ENCODE measurements around the gene GNPDA1.

The GNPDA1 gene

GRCh38 chr5:142020122-142020659, 7.4 kb upstream of the GNPDA1 start:
- no peak for DNase-seq

GRCh38 chr5:142017832-142018427, 5.1 kb upstream of the GNPDA1 start:
- DNase-seq: no peak

DNA sequence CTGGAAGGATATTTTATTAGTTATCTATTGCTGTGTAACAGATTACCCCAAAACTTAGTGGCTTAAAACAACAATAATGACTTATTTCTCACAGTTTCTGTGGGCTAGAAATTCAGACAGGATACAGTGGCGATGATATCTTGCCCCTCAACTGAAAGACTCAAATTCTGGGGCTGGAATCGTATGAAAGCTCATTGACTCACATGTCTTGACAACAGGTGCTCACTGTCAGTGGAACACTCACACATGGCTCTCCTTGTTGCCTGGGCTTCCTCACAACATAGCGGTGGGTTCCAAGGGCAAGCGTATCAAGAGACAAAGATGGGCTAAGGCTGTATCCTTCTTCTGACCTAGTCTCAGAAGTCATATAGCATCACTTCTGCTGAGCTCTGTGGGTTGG, 3.7 kb upstream of the GNPDA1 start:
- DNase-seq: no peak

GRCh38 chr5:142015781-142016533, 3.1 kb upstream of the GNPDA1 start:
- no peak for DNase-seq

DNA sequence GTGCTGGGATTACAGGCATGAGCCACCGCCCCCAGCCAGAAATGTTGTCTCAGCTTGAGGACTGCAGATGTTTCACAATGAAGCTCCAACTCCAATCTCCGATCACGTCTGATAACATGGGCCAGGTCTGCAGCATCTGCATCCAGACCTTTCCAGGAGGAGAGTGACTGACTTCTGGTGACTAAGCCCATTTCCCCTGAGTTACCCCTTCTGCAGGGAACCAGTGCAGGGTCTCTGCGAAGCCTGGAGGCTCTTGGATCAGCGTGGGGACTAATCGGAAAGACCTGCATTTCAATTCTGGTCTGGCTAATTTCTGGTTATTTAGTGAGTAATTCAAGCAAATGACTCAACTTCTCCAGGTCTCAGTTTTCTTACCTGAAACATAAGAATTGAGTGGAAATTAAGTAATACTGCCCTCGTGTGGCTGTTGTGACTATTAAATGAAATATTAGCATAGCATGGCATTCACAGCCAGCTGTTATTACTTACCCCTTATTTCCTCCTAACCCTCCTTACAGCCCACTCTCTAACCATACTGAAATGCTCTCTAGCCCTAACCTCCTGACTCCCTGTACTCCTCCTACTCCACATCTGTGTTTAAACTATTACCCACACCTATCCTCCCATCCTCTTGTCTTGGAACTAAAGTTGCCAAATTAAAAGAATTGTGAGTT, 2.2 kb upstream of the GNPDA1 start:
- no peak for DNase-seq

DNA sequence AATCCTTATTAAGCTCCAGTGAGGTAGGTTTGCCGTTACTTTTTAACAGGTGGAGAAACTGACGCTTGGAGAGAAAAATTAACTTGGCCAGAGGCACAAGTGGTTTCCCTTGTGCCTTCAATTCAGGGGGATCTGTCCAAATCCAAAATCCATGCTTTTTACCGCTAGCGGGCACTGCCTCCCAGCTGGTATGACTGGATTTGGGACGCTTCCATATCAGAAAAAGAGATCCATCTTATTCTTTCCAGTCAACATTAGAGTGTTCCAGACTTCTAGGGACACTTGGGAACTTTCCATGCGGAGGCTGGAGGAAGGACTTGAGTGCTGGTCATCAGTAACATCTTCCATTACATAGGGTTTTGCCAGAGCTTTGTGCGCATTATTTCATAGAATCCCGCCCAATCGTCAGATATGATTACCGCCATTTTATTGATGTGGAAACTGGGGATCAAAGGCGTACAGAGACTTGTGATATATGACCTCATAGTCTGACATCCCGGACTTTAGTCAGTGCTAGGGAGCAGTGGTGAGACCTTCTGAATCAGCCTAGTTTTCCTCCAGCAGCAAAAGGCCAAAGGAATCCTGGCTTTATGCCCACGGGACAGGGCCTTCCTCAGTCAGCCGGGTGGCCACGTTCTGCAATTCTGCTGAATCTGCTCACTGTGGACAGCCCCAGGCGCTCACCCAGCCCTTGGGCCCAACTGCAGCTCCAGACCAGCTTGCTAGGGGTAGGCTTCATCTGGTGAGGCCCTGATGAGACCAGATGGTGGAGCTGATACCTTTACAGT, 1.1 kb upstream of the GNPDA1 start:
- DNase-seq: peak; percentile 32

DNA sequence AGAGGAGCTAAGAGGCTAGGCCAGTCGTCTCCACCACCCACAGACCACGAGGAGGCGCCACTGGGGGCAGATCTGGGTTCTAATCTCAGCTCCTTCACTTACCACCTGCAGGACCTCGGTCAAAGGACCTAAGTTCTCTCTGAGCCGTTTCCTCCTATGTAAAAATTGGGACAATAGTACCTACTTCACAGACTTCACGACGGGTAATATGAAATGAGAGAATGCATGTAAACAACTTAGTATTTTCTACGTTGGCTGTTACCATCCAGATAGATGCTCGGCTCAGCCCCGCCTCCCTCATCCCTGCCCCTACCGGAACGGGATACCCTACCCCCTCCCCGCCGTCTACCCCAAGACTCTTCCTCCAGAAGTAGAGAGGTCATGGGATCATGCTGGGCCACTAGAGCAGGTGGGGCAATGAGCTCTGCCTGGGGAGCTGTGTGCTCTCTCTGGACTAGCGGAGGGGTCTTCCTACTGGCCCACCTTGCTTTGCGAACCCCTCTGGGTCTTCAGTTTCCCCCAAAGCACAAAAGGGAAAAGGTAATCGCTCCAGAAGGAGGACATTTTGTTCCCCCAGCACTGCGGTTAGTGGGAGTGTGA, 541 bp downstream of the GNPDA1 start:
- DNase-seq: peak; percentile 44

DNA sequence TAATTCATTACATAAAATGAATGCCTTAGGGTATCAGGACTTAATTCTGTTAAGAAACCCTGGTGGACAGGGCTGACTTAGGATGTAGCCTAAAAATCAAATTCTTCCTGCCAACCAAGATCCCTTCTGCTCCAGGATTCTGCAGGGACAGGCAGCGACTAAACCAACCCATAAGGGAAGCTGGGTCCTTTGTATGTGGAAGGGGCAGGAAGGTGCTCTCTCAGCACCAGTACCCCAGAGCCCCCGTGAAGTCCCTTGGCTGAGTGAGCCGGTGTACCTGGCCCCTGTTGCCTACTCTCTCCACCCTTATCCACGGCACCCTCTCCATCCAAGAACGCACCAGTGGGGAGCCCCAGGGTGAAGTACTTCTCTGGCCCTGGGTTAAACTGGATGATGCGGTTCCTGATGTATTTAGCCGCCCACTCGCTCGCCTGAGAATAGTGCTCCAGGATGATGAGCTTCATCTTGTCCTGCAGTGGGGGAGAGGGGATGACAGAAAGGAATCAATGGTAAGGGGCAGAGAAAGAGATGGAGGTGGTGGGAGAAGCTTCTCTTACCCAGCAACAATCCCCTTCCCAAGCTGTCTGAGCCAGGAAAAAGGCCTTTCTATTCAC, 1.1 kb downstream of the GNPDA1 start:
- no peak for DNase-seq

DNA sequence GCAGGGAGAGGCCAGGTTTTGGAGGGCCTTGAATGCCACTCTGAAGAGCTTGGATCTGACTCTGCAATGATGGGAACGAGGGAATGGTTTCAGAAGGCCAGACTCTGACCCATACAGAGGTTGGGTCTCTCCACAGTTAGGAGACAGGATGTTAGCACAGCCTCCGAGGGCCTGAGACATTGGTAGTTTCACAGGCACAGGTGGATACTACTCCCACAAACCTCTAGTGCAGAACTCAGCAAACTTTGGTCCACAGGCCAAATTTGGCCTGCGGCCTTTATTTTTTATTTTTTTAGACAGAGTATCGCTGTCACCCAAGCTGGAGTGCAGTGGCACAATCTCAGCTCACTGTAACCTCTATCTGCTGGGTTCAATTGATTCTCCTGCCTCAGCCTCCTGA, 2.9 kb downstream of the GNPDA1 start:
- DNase-seq: no peak

- no peak for DNase-seq
Measured at GRCh38 chr5:142008813-142009212, 4.0 kb downstream of the GNPDA1 start.

DNA sequence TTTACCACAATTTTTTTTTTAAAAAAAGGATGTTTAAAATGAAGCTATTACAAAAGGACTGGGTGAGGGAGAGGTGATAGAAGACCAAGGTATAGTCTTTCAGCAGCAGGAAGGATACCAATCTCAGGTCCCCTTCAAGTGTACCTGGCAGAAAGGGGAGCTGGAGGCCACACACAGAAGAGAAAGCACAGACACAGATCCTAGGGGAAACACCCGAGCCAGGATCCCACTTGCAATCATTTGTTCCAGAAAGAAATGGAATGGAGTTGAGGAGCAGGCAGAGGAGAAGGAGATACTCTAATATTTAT, 5.6 kb downstream of the GNPDA1 start:
- no peak for DNase-seq

DNA sequence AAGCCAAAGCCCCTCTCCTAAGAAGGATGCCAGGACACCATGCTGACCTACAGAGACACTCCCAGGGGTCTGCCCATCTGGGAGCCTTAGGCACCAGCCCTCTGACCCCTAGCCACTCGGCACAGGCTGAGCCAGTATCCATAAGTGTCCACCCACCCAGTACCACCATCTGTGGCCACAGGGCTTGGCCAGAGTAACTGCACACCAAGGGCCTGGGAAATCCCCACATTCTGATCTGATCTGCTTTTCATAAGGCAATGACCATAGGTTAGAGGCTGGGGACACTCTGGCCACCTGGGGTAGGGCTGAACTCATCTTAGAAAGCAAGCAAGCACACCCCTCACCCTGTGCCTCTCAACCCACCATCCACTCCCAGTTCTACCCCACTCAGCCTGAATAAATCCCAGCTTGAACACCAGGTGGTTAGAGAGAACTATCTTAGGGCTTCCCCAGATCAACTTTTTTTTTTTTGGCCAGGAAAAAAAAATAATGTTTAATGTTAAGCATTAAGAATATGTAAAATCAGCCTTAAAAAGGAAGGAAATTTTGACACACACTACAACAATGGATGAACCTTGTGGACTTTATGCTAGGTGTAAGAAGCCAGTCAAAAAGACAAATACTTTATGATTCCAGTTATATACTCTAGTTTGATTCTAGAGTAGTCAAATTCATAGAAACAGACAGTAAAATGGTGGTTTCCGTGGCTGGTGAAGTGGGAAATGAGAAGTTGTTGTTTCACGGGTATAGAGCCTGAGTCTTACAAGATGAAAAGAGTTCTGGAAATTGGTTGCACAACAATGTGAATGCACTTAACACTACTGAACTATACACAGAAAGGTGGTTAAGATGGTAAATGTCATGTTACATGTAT, 6.2 kb downstream of the GNPDA1 start:
- no peak for DNase-seq

DNA sequence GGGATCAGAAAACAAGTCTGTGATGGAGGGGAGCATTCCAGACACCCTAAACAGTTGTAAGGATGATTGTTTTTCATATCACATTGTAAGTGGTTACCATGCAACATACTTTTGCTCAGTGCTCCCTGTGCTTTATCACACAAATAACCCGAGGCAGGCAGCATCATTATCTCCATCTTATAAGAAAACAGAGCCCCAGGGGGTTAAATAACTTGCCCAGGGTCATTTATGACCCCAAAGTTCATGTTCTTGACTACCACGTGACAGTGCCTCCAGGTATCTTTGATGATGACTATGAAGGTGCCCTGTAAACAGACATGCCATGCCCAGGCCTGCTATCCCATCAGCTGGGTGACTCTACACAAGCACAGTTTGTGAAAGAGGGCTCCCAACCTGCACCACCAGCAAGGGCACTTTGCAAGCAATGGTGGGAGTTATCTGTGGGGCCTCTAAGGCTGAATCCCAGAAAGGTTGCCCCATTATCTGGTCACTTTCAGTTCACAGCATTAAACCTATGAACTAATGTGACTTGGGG, 9.5 kb downstream of the GNPDA1 start:
- no peak for DNase-seq

DNA sequence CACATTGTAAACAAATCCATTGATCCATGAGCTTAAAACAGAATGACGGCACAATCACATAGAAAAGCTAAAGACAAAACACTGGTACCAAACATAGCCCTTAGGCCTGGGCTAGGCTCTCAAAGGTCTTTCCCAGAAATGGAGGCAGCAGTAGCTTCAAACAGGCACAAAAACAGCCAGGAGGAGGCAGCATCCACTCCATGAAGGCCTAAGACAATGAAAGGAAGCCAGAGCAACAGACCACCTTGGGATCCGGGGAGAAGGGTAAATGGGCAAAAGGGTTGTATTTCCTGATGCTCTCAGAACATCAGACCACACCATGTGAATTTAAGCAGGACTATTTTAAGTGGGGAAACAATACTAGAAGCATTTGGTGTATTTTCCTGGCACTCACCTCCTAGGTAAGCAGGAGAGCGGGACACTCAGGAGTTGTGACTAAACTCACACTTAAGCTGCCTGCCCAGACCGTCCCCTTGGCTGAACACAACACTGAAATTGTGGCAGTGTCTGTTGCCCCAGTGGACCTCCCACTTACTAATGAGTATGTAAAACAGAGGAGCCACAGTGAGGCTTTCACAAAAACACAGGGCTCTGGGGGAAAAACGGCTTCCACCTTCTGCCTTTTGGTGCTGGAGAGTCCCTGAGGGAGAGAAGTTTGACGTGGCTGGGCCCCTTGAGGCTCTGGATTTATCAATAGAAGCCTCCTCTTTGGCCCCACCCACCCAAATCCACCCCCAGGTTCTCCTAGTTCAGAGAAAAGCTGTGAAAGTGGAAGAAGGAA, 11.9 kb downstream of the GNPDA1 start:
- no peak for DNase-seq

GRCh38 chr5:142000173-142000572, 12.7 kb downstream of the GNPDA1 start:
- DNase-seq: no peak

DNA sequence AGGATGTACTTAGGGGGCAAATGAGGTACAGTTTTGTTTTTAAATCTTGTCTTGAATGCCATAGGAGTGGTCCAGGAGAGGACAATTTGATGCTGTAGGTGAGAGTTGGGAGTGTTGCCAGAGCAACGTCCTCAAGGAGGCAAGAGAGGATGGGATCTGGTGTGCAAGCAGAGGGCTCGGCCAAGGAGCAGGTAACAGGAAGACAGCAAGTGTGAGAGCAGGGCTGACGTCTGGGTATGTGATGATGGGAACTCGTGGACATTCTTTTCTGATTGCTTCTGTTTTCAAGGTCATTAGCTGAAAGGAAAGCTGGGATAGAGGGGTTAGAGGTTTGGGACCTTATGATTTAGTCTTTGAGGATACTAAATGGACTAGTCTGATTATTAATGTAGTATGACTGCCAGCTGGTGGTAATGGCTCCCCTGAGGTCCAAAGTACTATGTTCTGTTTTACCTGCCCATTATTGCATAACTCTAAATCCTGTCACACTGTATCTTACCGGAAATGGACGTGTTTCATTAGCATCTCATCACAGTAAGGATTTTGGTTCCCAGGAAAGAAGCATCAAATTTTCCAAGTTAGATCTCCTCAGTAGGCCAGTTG, 15.4 kb downstream of the GNPDA1 start:
- DNase-seq: no peak

GRCh38 chr5:141995656-141996055, 17.2 kb downstream of the GNPDA1 start:
- no peak for DNase-seq

DNA sequence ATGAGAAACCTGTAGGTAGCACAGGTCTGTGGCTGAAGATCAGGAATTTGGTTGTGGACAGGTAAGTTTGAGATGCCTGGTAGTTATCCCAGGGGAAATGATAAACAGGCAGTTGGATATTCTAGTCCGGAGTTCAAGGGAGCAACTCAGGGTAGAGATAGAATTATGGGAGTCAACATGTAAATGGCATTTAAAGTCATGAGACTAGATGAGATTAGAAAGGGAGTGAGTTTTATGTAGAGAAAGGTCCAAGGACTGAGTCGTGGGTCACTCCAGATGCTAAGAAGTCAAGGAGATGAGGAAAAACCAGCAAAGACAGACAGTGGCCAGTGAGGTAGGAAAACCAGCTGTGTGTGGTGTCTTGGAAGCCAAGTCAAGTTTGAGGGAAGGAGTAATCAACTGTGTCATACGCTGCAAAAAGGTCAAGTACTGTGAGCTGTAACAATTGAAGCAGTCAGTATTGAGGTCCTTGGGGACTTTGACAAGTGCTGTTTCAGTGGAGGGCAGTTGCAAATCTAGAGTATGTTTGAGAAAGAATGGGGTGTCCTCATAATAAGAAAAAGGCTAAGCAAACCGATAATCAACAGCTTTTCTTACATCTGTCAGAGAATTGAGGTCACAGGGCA, 18.2 kb downstream of the GNPDA1 start:
- no peak for DNase-seq

GRCh38 chr5:141992349-141992963, 20.4 kb downstream of the GNPDA1 start:
- DNase-seq: peak; percentile 76
